H1 (cell line): ENCODE data around the gene FARS2. TPM values are rescaled to one million over a fixed set of nuclear protein-coding genes. Genes with fewer than 3 reads are reported as not detected.

Experiments
- CTCF ChIA-PET: fragments of 300-600 bp; sonication (Branson Sonifier 250); formaldehyde crosslinking; loops from one replicate; lab custom pipeline; 2021; ENCODE audit not compliant: partially characterized antibody; lab: Charles Lee
- POLR2A ChIA-PET: fragments of 300-600 bp; sonication (Branson Sonifier 250); formaldehyde crosslinking; loops from one replicate; lab custom pipeline; 2021; ENCODE audit warnings: inconsistent platforms; ENCODE audit not compliant: partially characterized antibody; lab: Charles Lee
- DNase-seq, 2 experiments: peaks; one replicate each; pipeline versions ENCODE4 v3.0.0 to v3.0.0-alpha.2; 2010 to 2022; ENCODE audit warnings: low spot score in 2 of 2, low read depth in 1 of 2, mixed read lengths in 1 of 2
- FAIRE-seq: peaks from 2 replicates; lab custom pipeline; 2011; peaks lifted over from hg19 to GRCh38; lab: Jason Lieb, UNC
- H2AFZ ChIP-seq: 2 replicates; pipeline ENCODE4 v1.8.1; 2012; ENCODE audit warnings: low read length, inconsistent platforms
- H2AK5ac ChIP-seq: 2 replicates; pipeline ENCODE4 v1.6.1; 2013; ENCODE audit warnings: low read depth, low read length
- H2BK120ac ChIP-seq: replicated peaks from 2 replicates; pipeline ENCODE3; 2013; ENCODE audit warnings: low read depth, low read length, inconsistent platforms
- H2BK12ac ChIP-seq: 2 replicates; pipeline ENCODE4 v1.6.1; 2013; ENCODE audit warnings: low read depth, low read length
- H2BK15ac ChIP-seq: 2 replicates; pipeline ENCODE4 v1.6.1; 2013; ENCODE audit warnings: low read length
- H2BK20ac ChIP-seq: 2 replicates; pipeline ENCODE4 v1.6.1; 2013; ENCODE audit warnings: low read length
- H2BK5ac ChIP-seq: 2 replicates; pipeline ENCODE4 v1.6.1; 2013; ENCODE audit warnings: low read depth, low read length
- H3K14ac ChIP-seq: 2 replicates; pipeline ENCODE4 v1.6.1; 2013; ENCODE audit warnings: inconsistent platforms; ENCODE audit not compliant: insufficient read length
- H3K18ac ChIP-seq: 2 replicates; pipeline ENCODE4 v1.6.1; 2013; ENCODE audit warnings: low read length; ENCODE audit errors: extremely low read depth
- H3K23ac ChIP-seq: 2 replicates; pipeline ENCODE4 v1.6.1; 2013; ENCODE audit warnings: inconsistent platforms; ENCODE audit not compliant: insufficient read length
- H3K23me2 ChIP-seq: 2 replicates; pipeline ENCODE4 v1.6.1; 2013; ENCODE audit warnings: low read depth, low read length
- H3K27ac ChIP-seq: 2 replicates; pipeline ENCODE4 v1.6.1; 2011; ENCODE audit warnings: low read depth, low read length, inconsistent platforms
- H3K27me3 ChIP-seq, 4 experiments: replicated peaks in 1 of 4; 1 replicate in 1 of 4; 2 replicates in 3 of 4; pipeline versions ENCODE4 v1.6.1 to v1.8.1; 2011 to 2013; ENCODE audit warnings: low read length in 3 of 4, mild to moderate bottlenecking in 3 of 4, inconsistent platforms in 2 of 4, mixed read lengths in 2 of 4, moderate library complexity in 1 of 4; ENCODE audit not compliant: control insufficient read depth in 3 of 4, insufficient read depth in 3 of 4; ENCODE audit errors: extremely low read depth in 1 of 4
- H3K36me3 ChIP-seq, 4 experiments: 2 replicates each; pipeline versions ENCODE4 v1.6.1 to v1.8.1; 2011 to 2013; ENCODE audit warnings: mild to moderate bottlenecking in 4 of 4, low read length in 3 of 4, moderate library complexity in 2 of 4, control low read depth in 1 of 4, inconsistent platforms in 1 of 4; ENCODE audit not compliant: insufficient read depth in 4 of 4, control insufficient read depth in 2 of 4
- H3K4ac ChIP-seq: replicated peaks from 2 replicates; pipeline ENCODE3; 2013; ENCODE audit warnings: low read length, low read depth, mixed read lengths, inconsistent platforms; ENCODE audit not compliant: insufficient read length
- H3K4me1 ChIP-seq, 4 experiments: replicated peaks in 1 of 4; 1 replicate in 1 of 4; 2 replicates in 3 of 4; pipeline versions ENCODE4 v1.6.1 to v1.8.1; 2011 to 2013; ENCODE audit warnings: low read length in 3 of 4, inconsistent platforms in 2 of 4, mixed read lengths in 1 of 4; ENCODE audit not compliant: insufficient read depth in 4 of 4, control insufficient read depth in 3 of 4
- H3K4me2 ChIP-seq, 2 experiments: 2 replicates each; pipeline versions ENCODE4 v1.6.1 to v1.8.1; 2011 to 2013; ENCODE audit warnings: low read depth in 2 of 2, low read length in 2 of 2, control low read depth in 1 of 2, inconsistent platforms in 1 of 2, mild to moderate bottlenecking in 1 of 2; ENCODE audit not compliant: insufficient read depth in 1 of 2
- H3K4me3 ChIP-seq, 4 experiments: fragments of 200-600, 300-600 bp in 1 of 4; sonication (generic), shearing (Covaris generic), sonication (Bioruptor Twin) in 1 of 4; 2 replicates each; pipeline versions ENCODE4 v1.5.1 to v1.8.1; 2011 to 2016; ENCODE audit warnings: low read length in 4 of 4, low read depth in 3 of 4, control low read depth in 2 of 4, inconsistent platforms in 2 of 4, mild to moderate bottlenecking in 2 of 4, mixed read lengths in 1 of 4, moderate library complexity in 1 of 4; ENCODE audit not compliant: insufficient read depth in 2 of 4; ENCODE audit errors: extremely low read depth in 1 of 4
- H3K56ac ChIP-seq: replicated peaks from 2 replicates; pipeline ENCODE3; 2013; ENCODE audit warnings: low read depth, mild to moderate bottlenecking, mixed read lengths, low read length, inconsistent platforms; ENCODE audit not compliant: insufficient read length
- H3K79me1 ChIP-seq: 2 replicates; pipeline ENCODE4 v1.6.1; 2013; ENCODE audit warnings: low read depth, low read length, control low read depth
- H3K79me2 ChIP-seq, 2 experiments: 2 replicates each; pipeline versions ENCODE4 v1.6.1 to v1.8.1; 2012 to 2013; ENCODE audit warnings: low read length in 2 of 2, mild to moderate bottlenecking in 2 of 2, inconsistent platforms in 1 of 2; ENCODE audit not compliant: insufficient read depth in 2 of 2, control insufficient read depth in 1 of 2
- H3K9ac ChIP-seq, 4 experiments: replicated peaks in 1 of 4; 1 replicate in 1 of 4; 2 replicates in 3 of 4; pipeline versions ENCODE4 v1.6.1 to v1.8.1; 2011 to 2013; ENCODE audit warnings: low read depth in 3 of 4, low read length in 3 of 4, control low read depth in 2 of 4, mild to moderate bottlenecking in 2 of 4, moderate library complexity in 2 of 4, inconsistent platforms in 1 of 4; ENCODE audit errors: extremely low read depth in 1 of 4
- H3K9me3 ChIP-seq, 2 experiments: 2 replicates each; pipeline versions ENCODE4 v1.6.1 to v1.8.1; 2012 to 2013; ENCODE audit warnings: mild to moderate bottlenecking in 2 of 2, moderate library complexity in 2 of 2, control low read depth in 1 of 2, inconsistent platforms in 1 of 2, low read depth in 1 of 2, low read length in 1 of 2, mixed read lengths in 1 of 2; ENCODE audit not compliant: insufficient read depth in 2 of 2
- H4K20me1 ChIP-seq, 2 experiments: replicated peaks in 1 of 2; 2 replicates each; pipeline versions ENCODE3 to v1.8.1; 2011 to 2013; ENCODE audit warnings: inconsistent platforms in 2 of 2, low read length in 2 of 2, mild to moderate bottlenecking in 1 of 2; ENCODE audit not compliant: insufficient read depth in 2 of 2, control insufficient read depth in 1 of 2
- H4K5ac ChIP-seq: 2 replicates; pipeline ENCODE4 v1.6.1; 2013; ENCODE audit warnings: low read length, low read depth, mixed read lengths, inconsistent platforms; ENCODE audit not compliant: insufficient read length
- H4K8ac ChIP-seq: 2 replicates; pipeline ENCODE4 v1.8.0; 2013; ENCODE audit warnings: mild to moderate bottlenecking, moderate library complexity, low read length, inconsistent platforms; ENCODE audit not compliant: insufficient read depth; ENCODE audit errors: extremely low read depth
- H4K91ac ChIP-seq: replicated peaks from 2 replicates; pipeline ENCODE3; 2013; ENCODE audit warnings: low read length, mixed read lengths, inconsistent platforms; ENCODE audit not compliant: insufficient read length
- BACH1 ChIP-seq: IDR thresholded peaks from 2 replicates; pipeline ENCODE4 v1.6.1; 2012; ENCODE audit warnings: low read length, improper control_type of control experiment
- BRCA1 ChIP-seq: IDR thresholded peaks from 2 replicates; pipeline ENCODE4 v1.6.1; 2012; ENCODE audit warnings: low read depth, low read length, improper control_type of control experiment
- CHD1 ChIP-seq: IDR thresholded peaks from 2 replicates; pipeline ENCODE4 v1.6.1; 2012; ENCODE audit warnings: low read depth, low read length, improper control_type of control experiment
- EGR1 ChIP-seq: IDR thresholded peaks from 2 replicates; pipeline ENCODE4 v1.6.1; 2011; ENCODE audit warnings: low read depth, low read length, borderline replicate concordance
- HDAC6 ChIP-seq: IDR thresholded peaks from one replicate; pipeline ENCODE4 v1.7.1; 2012; ENCODE audit warnings: low read depth, mild to moderate bottlenecking, inconsistent platforms, low read length, moderate library complexity
- JUN ChIP-seq: IDR thresholded peaks from 2 replicates; pipeline ENCODE4 v1.6.1; 2011; ENCODE audit warnings: low read depth, mild to moderate bottlenecking, improper control_type of control experiment, low read length
- KDM4A ChIP-seq: IDR thresholded peaks from one replicate; pipeline ENCODE4 v1.7.1; 2012; ENCODE audit warnings: low read depth, mild to moderate bottlenecking, moderate library complexity, low read length, inconsistent platforms; ENCODE audit not compliant: severe bottlenecking
- SIRT6 ChIP-seq: IDR thresholded peaks from one replicate; pipeline ENCODE4 v1.7.1; 2012; ENCODE audit warnings: low read length, inconsistent platforms
- SUZ12 ChIP-seq: fragments of 200-600 bp; sonication (generic); IDR thresholded peaks from 2 replicates; pipeline ENCODE4 v1.6.1; 2012; ENCODE audit warnings: mild to moderate bottlenecking, inconsistent platforms, low read length, moderate library complexity, mixed read lengths
- TBP ChIP-seq: IDR thresholded peaks from 2 replicates; pipeline ENCODE4 v1.6.1; 2011; ENCODE audit warnings: low read depth, low read length, improper control_type of control experiment
- WGBS, 2 experiments: shearing (Covaris generic) in 1 of 2; methylation state at CpG; one replicate each; pipeline versions ENCODE4 v1.1.6 to v1.1.7; 2013 to 2015; ENCODE audit warnings: low lambda C conversion rate in 2 of 2, mixed read lengths in 2 of 2, inconsistent platforms in 1 of 2, low coverage in 1 of 2, missing lambda C conversion rate in 1 of 2; ENCODE audit not compliant: insufficient replicate concordance in 2 of 2, insufficient coverage in 1 of 2, insufficient read length in 1 of 2; ENCODE audit errors: extremely low coverage in 1 of 2, missing lambda C conversion rate in 1 of 2; 5-methylcytosine and 5-hydroxymethylcytosine counted together
- polyA plus RNA-seq, 7 experiments: library from polyadenylated mRNA; depleted of rRNA in 3 of 7; stranded (reverse) in 5 of 7; unstranded in 2 of 7; fragments of >200 nt in 5 of 7; fragments of 200-250 nt in 2 of 7; gene quantifications; 1 replicate in 5 of 7; 2 replicates in 1 of 7; 4 replicates in 1 of 7; pipeline versions ENCODE4 v1.2.1 to v1.2.3, GENCODE V29; 2011 to 2013; ENCODE audit warnings: missing spikeins in 2 of 7, mixed read lengths in 2 of 7
- total RNA-seq: library from RNA; stranded (reverse); fragmentation: NEBNext Ultra II Directional; extraction: Animal tissue kit (Norgen Biotek cat#: 25700); gene quantifications from 2 replicates; pipeline ENCODE4 v1.2.1, GENCODE V29; 2021
- TF ChIP-seq, protein P1 (sequence below): IDR thresholded peaks from 2 replicates; pipeline ENCODE4 v1.6.1; 2011; ENCODE audit warnings: low read length, improper control_type of control experiment

FARS2 gene
- total and polyA plus RNA-seq, 2 of the 8 experiments (the other 6 are each of a cell fraction or from before 2014, with no cell fraction given), result 11.7 to 14.4 TPM

DNA sequence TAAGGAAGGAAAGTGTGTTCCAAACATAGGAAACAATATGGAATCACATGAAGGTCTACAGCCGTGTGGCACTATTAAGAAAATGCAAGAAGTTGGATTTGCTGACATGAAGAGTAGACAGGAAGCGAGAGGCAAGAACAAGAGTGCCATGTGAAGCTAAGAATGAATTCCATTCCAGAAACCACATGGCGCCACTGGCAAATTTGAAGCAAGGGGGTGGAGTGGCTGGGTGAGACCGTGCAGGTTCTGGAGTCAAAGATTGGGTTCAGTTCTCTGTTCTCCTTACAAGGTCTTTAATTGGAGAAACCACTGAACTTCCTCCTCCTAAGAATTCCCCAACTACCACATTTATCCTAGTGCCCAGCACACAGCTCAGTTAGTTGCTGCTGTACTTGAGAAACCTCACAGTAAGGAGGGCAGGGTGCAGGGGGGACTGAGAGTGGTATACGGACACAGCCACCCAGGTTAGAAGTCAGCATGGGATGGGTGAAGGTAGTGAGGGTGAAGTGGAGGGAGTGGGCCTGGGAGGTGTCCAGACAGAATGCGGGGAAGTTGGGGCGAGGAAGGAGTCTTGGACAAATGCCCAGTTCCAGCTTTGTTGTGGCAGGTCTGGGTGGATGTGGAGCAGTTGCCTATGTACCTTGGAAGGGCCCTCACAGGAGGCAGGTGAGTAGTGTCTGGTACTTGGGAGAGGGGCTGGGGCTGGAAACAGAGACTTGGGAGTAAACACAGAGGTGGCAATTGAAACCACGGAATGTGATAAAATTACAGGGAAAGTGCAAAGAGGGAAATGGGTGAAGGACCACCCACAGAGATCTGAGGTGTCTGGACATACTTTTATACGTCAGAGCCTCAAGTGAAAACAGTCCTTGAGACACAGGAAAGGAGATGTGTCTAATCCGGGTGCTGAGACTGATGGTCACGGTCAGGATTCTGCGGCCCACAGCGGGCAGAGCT, 14.9 kb upstream of the FARS2 start:
- Histone ChIP-seq H3K14ac (no peak overlapping the region), H2BK5ac (no peak overlapping the region; the same call in 1 of the 2 replicates), H3K79me2 (peaks cover 0 to 68% of the 10 kb centered on the region in 2 experiments), H3K4ac (no peak overlapping the region), H3K79me1 (peaks cover 20% of the 10 kb centered on the region), H3K27me3 (no peaks in the 10 kb centered on the region), H3K23me2 (no peaks in the 10 kb centered on the region), H3K9ac (no peak overlapping the region), H4K20me1 (peaks cover 5 to 6% of the 10 kb centered on the region in 2 experiments), H3K4me2 (no peak overlapping the region), H2BK20ac (no peak overlapping the region), H2BK12ac (no peak overlapping the region), H4K8ac (no peak overlapping the region), H3K36me3 (peaks cover 0 to 1% (median 0%) of the 10 kb centered on the region in 4 experiments; a peak in 1 of 8 replicates), H2BK15ac (no peak overlapping the region), H2AK5ac (no peak overlapping the region), H3K27ac (peak overlapping the region; percentile 53; the same call in 1 of the 2 replicates), H2BK120ac (no peak overlapping the region), H4K5ac (no peak overlapping the region), H3K4me1 (peaks cover 0 to 4% (median under 1%) of the 10 kb centered on the region in 4 experiments; a peak in 2 of 7 replicates), H3K56ac (no peak overlapping the region), H2AFZ (no peak overlapping the region), H3K9me3 (peaks cover 0 to 1% of the 10 kb centered on the region in 2 experiments; a peak in 1 of 4 replicates), H3K4me3 (no peak overlapping the region), H3K18ac (no peak overlapping the region), H4K91ac (no peak overlapping the region), H3K23ac (no peak overlapping the region)
- 88% methylated on average over 13 of the region's 13 CpGs; no CpG with 5 or more reads in 1 of the 2 experiments for WGBS, 2 experiments
- ChIA-PET CTCF (interaction anchor here (0.7 kb wide), 1 partner anchor 26 kb away, joined by 3 read pairs; no protein-coding TSS in a partner anchor), POLR2A (interaction anchor here (1.7 to 3.3 kb wide), 4 partner anchors 11 to 17 kb away, joined by 5 to 9 read pairs (median 8); partner anchors contain the start of genes FARS2 and LYRM4)
- TF ChIP-seq KDM4A, result no peak
- no peak for TF ChIP-seq JUN
- TF ChIP-seq SIRT6, result no peak
- TF ChIP-seq TBP, result no peak
- TF ChIP-seq EGR1, result no peak
- no peak for TF ChIP-seq SUZ12
- TF ChIP-seq BRCA1, result no peak
- TF ChIP-seq CHD1, result no peak
- TF ChIP-seq, protein P1, sequence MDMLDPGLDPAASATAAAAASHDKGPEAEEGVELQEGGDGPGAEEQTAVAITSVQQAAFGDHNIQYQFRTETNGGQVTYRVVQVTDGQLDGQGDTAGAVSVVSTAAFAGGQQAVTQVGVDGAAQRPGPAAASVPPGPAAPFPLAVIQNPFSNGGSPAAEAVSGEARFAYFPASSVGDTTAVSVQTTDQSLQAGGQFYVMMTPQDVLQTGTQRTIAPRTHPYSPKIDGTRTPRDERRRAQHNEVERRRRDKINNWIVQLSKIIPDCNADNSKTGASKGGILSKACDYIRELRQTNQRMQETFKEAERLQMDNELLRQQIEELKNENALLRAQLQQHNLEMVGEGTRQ, result no peak
- TF ChIP-seq BACH1, result no peak
- TF ChIP-seq HDAC6, result no peak
- FAIRE-seq (no peak), DNase-seq (no peak)
